ENCODE data around the gene SEMA6B.

Gene SEMA6B

GRCh38 chr19:4559569-4559968 is at the start of gene SEMA6B:
Gene SEMA6B (minus strand): TSS chr19:4559684. CDS start chr19:4558457, 1,227 bp downstream.
- DNase-seq (ENCODE audit: low read depth): no peak
- no peak within 1 kb of the TSS for H3K4me3 ChIP-seq (ENCODE audit: low read depth, low read length)
- TF ChIP-seq, protein P1, sequence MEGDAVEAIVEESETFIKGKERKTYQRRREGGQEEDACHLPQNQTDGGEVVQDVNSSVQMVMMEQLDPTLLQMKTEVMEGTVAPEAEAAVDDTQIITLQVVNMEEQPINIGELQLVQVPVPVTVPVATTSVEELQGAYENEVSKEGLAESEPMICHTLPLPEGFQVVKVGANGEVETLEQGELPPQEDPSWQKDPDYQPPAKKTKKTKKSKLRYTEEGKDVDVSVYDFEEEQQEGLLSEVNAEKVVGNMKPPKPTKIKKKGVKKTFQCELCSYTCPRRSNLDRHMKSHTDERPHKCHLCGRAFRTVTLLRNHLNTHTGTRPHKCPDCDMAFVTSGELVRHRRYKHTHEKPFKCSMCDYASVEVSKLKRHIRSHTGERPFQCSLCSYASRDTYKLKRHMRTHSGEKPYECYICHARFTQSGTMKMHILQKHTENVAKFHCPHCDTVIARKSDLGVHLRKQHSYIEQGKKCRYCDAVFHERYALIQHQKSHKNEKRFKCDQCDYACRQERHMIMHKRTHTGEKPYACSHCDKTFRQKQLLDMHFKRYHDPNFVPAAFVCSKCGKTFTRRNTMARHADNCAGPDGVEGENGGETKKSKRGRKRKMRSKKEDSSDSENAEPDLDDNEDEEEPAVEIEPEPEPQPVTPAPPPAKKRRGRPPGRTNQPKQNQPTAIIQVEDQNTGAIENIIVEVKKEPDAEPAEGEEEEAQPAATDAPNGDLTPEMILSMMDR (IDR thresholded peaks at IDR 0.05; ENCODE audit: low read depth, low read length, missing control alignments): no peak
- in situ Hi-C loops (cut with HindIII; ENCODE audit: low sequenced_read_pairs): no loop called here

- TF ChIP-seq, protein P1 (IDR thresholded peaks at IDR 0.05; ENCODE audit: low read depth, low read length, missing control alignments): no peak
- no peak overlapping the region for H3K4me3 ChIP-seq (ENCODE audit: low read depth, low read length)
- in situ Hi-C loops (cut with HindIII; ENCODE audit: low sequenced_read_pairs): no loop called here
- no peak for DNase-seq (ENCODE audit: low read depth)
Measured at GRCh38 chr19:4606921-4607678, 47.6 kb upstream of the SEMA6B start.

DNA sequence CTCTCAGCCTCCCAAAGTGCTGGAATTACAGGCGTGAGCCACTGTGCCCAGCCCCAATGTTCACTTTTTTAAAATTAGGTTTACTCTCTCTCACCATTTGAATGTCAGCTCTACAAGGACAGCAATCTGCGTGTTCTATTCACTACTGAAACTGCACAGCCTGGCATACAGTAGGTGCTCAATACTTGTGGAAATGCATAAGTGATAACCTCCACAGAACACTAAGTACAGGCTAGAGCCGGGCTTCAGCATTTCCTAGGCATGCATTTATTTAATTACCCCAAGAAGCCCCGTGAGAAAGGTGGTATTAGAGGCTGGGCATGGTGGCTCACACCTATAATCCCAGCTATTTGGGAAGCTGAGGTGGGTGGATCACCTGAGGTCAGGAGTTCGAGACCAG is 46.7 kb upstream of the SEMA6B start:
- no peak for DNase-seq (ENCODE audit: low read depth)
- TF ChIP-seq, protein P1 (IDR thresholded peaks at IDR 0.05; ENCODE audit: low read depth, low read length, missing control alignments): no peak
- no peak overlapping the region for H3K4me3 ChIP-seq (ENCODE audit: low read depth, low read length)
- in situ Hi-C loops (cut with HindIII; ENCODE audit: low sequenced_read_pairs): no loop called here

- TF ChIP-seq, protein P1 (IDR thresholded peaks at IDR 0.05; ENCODE audit: low read depth, low read length, missing control alignments): no peak
Measured at GRCh38 chr19:4604912-4605311, 45.4 kb upstream of the SEMA6B start.

DNA sequence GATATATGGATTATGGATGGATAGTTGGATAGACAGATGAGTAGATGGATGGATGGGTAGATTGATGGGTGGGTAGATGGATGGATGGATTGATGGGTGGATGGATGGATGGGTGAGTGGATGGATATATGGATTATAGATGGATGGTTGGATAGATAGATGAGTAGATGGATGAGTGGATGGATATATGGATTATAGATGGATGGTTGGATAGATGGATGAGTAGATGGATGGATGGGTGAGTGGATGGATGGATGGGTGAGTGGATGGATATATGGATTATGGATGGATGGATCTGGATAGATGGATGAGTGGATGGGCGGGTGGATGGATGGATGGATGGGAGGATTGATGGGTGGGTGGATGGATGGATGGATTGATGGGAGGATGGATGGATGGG is 43.4 kb upstream of the SEMA6B start:
- no peak for DNase-seq (ENCODE audit: low read depth)
- H3K4me3 ChIP-seq (ENCODE audit: low read depth, low read length): no peak overlapping the region
- in situ Hi-C loops (cut with HindIII; ENCODE audit: low sequenced_read_pairs): no loop called here
- TF ChIP-seq, protein P1 (IDR thresholded peaks at IDR 0.05; ENCODE audit: low read depth, low read length, missing control alignments): no peak

More at GRCh38 chr19:4604912-4605311, 45.4 kb upstream of the SEMA6B start:
- H3K4me3 ChIP-seq (ENCODE audit: low read depth, low read length): no peak overlapping the region
- in situ Hi-C loops (cut with HindIII; ENCODE audit: low sequenced_read_pairs): no loop called here
- DNase-seq (ENCODE audit: low read depth): no peak

DNA sequence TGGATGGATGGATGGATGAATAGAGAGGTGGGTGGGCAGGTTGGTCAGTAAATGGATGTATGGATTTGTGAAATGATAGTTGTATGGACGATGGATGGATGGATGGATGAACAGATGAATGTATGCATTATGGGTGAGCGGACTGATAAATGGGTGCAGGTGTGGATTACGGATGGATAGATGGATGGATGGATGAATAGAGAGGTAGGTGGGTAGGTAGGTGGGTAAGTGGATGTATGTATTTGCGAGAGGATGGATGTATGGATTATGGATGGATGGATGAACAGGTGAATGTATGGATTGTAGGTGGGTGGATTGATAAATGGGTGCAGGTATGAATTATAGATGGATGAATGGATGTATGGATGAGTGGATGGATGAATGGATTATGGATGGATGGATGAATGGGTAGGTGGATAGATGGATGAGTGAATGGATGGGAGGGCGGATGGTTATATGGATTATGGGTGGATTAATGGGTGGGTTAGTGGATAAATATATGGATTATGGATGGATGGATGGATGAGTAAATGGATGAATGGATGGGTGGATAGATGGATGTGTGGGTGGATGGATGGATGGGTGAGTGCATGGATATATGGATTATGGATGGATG is 42.8 kb upstream of the SEMA6B start:
- no peak overlapping the region for H3K4me3 ChIP-seq (ENCODE audit: low read depth, low read length)
- TF ChIP-seq, protein P1 (IDR thresholded peaks at IDR 0.05; ENCODE audit: low read depth, low read length, missing control alignments): no peak
- in situ Hi-C loops (cut with HindIII; ENCODE audit: low sequenced_read_pairs): no loop called here
- no peak for DNase-seq (ENCODE audit: low read depth)

All from astrocyte of the cerebellum (primary cell).